WTC11 (cell line): ENCODE results near the gene RGL1. TPM values are rescaled to one million over a fixed set of nuclear protein-coding genes. Genes with fewer than 3 reads are reported as not detected.

Experiments
- ATAC-seq: fragments of 200-7000 bp; cut with Tn5 transposase; 2 replicates; pipeline ENCODE4 v1.10.0; 2021; ENCODE audit warnings: mild to moderate bottlenecking, moderate library complexity
- CTCF ChIA-PET: fragments of 300-600 bp; sonication (Branson Sonifier 250); formaldehyde crosslinking; loops from one replicate; lab custom pipeline; 2021; ENCODE audit warnings: antibody characterized with exemption; lab: Charles Lee
- POLR2A ChIA-PET: fragments of 350-600 bp; sonication (Branson Sonifier 250); formaldehyde crosslinking; loops from one replicate; lab custom pipeline; 2021; ENCODE audit warnings: antibody characterized with exemption; lab: Charles Lee
- DNase-seq: peaks from one replicate; pipeline ENCODE4 v3.0.0; 2021; ENCODE audit warnings: low spot score
- H3K27ac Mint-ChIP-seq: 2 replicates; pipeline ENCODE4 v1.8.0; 2021; ENCODE audit warnings: mixed read lengths
- H3K27me3 Mint-ChIP-seq: 2 replicates; pipeline ENCODE4 v1.8.0; 2021; ENCODE audit warnings: low read depth, mild to moderate bottlenecking, moderate library complexity, mixed read lengths
- H3K36me3 Mint-ChIP-seq: 2 replicates; pipeline ENCODE4 v1.8.0; 2021; ENCODE audit warnings: mixed read lengths
- H3K4me1 Mint-ChIP-seq: 2 replicates; pipeline ENCODE4 v1.8.0; 2022; ENCODE audit warnings: mixed read lengths
- H3K4me3 Mint-ChIP-seq: 2 replicates; pipeline ENCODE4 v1.8.0; 2021; ENCODE audit warnings: mild to moderate bottlenecking, moderate library complexity, mixed read lengths
- H3K9me3 Mint-ChIP-seq: 2 replicates; pipeline ENCODE4 v1.8.0; 2021; ENCODE audit warnings: mixed read lengths
- E2F4 ChIP-seq: sonication (generic); formaldehyde crosslinking; IDR thresholded peaks from 2 replicates; pipeline ENCODE4 v1.8.1; 2022; ENCODE audit warnings: low read depth, mild to moderate bottlenecking, moderate library complexity, missing genetic modification reagents, borderline replicate concordance
- ETV6 ChIP-seq: sonication (generic); formaldehyde crosslinking; IDR thresholded peaks from 2 replicates; pipeline ENCODE4 v1.8.1; 2022; ENCODE audit warnings: mild to moderate bottlenecking, missing genetic modification reagents
- FOXJ3 ChIP-seq: sonication (generic); formaldehyde crosslinking; IDR thresholded peaks from 2 replicates; pipeline ENCODE4 v1.9.0; 2021; ENCODE audit warnings: missing genetic modification reagents, mild to moderate bottlenecking, borderline replicate concordance
- GRHL2 ChIP-seq: fragments of 250-450 bp; sonication (Bioruptor Pico); IDR thresholded peaks from 2 replicates; pipeline ENCODE4 v1.8.0; 2022; ENCODE audit warnings: mild to moderate bottlenecking, moderate library complexity; ENCODE audit not compliant: insufficient replicate concordance, severe bottlenecking
- IRF2 ChIP-seq: sonication (generic); formaldehyde crosslinking; IDR thresholded peaks from 2 replicates; pipeline ENCODE4 v1.8.0; 2022; ENCODE audit warnings: low read depth, missing genetic modification reagents, borderline replicate concordance
- JAZF1 ChIP-seq: fragments of 250-450 bp; sonication (Bioruptor Pico); IDR thresholded peaks from 2 replicates; pipeline ENCODE4 v1.9.0; 2021; ENCODE audit warnings: moderate library complexity, mild to moderate bottlenecking, inconsistent platforms
- MAX ChIP-seq: sonication (generic); formaldehyde crosslinking; IDR thresholded peaks from 2 replicates; pipeline ENCODE4 v1.8.0; 2022; ENCODE audit warnings: mild to moderate bottlenecking, missing genetic modification reagents
- MLX ChIP-seq: sonication (generic); formaldehyde crosslinking; IDR thresholded peaks from 2 replicates; pipeline ENCODE4 v1.8.1; 2023; ENCODE audit warnings: mild to moderate bottlenecking, missing genetic modification reagents, moderate library complexity
- NFATC4 ChIP-seq: fragments of 250-450 bp; sonication (Bioruptor Pico); IDR thresholded peaks from 2 replicates; pipeline ENCODE4 v1.9.0; 2021; ENCODE audit warnings: mild to moderate bottlenecking
- NFE2L1 ChIP-seq: sonication (generic); formaldehyde crosslinking; IDR thresholded peaks from 2 replicates; pipeline ENCODE4 v1.8.1; 2023; ENCODE audit warnings: missing genetic modification reagents
- RELA ChIP-seq: sonication (generic); formaldehyde crosslinking; IDR thresholded peaks from 2 replicates; pipeline ENCODE4 v1.8.1; 2022; ENCODE audit warnings: missing genetic modification reagents, mild to moderate bottlenecking, borderline replicate concordance
- SMAD3 ChIP-seq: sonication (generic); formaldehyde crosslinking; IDR thresholded peaks from 2 replicates; pipeline ENCODE4 v1.8.0; 2022; ENCODE audit warnings: missing genetic modification reagents, mild to moderate bottlenecking, borderline replicate concordance
- USF1 ChIP-seq: sonication (generic); formaldehyde crosslinking; IDR thresholded peaks from 2 replicates; pipeline ENCODE4 v1.8.0; 2022; ENCODE audit warnings: mild to moderate bottlenecking, missing genetic modification reagents
- ZNF671 ChIP-seq: fragments of 250-450 bp; sonication (Bioruptor Pico); IDR thresholded peaks from 2 replicates; pipeline ENCODE4 v1.8.0; 2021; ENCODE audit warnings: mild to moderate bottlenecking
- total RNA-seq: library from RNA; stranded (reverse); gene quantifications from 3 replicates; pipeline ENCODE4 v1.2.3, GENCODE V29; 2021
- TF ChIP-seq, protein P1 (sequence below): sonication (generic); formaldehyde crosslinking; IDR thresholded peaks from 2 replicates; pipeline ENCODE4 v1.8.0; 2022; ENCODE audit warnings: mild to moderate bottlenecking, missing genetic modification reagents
- TF ChIP-seq, protein P2 (sequence below): sonication (generic); formaldehyde crosslinking; IDR thresholded peaks from 2 replicates; pipeline ENCODE4 v1.8.0; 2023; ENCODE audit warnings: missing genetic modification reagents
- TF ChIP-seq, protein P3 (sequence below): fragments of 250-450 bp; sonication (Bioruptor Pico); IDR thresholded peaks from 2 replicates; pipeline ENCODE4 v1.9.0; 2021; ENCODE audit warnings: mild to moderate bottlenecking
- TF ChIP-seq, protein P4 (sequence below): fragments of 250-450 bp; sonication (Bioruptor Pico); IDR thresholded peaks from 2 replicates; pipeline ENCODE4 v1.9.0; 2021; ENCODE audit warnings: moderate library complexity, mild to moderate bottlenecking, inconsistent platforms, borderline replicate concordance
- TF ChIP-seq, protein P5 (sequence below): fragments of 250-450 bp; sonication (Bioruptor Pico); conservative IDR thresholded peaks from 2 replicates; pipeline ENCODE4 v1.9.0; 2021; ENCODE audit warnings: mild to moderate bottlenecking

RGL1 gene
- total RNA-seq, 1 experiment from 2014 or later: 1.5 TPM

GRCh38 chr1:183774938-183775337 lies 30.0 kb upstream of the RGL1 start:
- POLR2A ChIA-PET: no interaction called here
- H3K4me3 Mint-ChIP-seq: no peak overlapping the region
- H3K27ac Mint-ChIP-seq: no peak overlapping the region
- peaks cover 4% of the 10 kb centered on the region for H3K27me3 Mint-ChIP-seq
- no peak for ATAC-seq
- no peak for TF ChIP-seq GRHL2 (CRISPR knock-in tag)
- TF ChIP-seq NFATC4 (CRISPR knock-in tag): no peak
- TF ChIP-seq, all 79 proteins: peak for 0
- CTCF ChIA-PET: no interaction called here
- peaks cover 47% of the 10 kb centered on the region for H3K9me3 Mint-ChIP-seq
- DNase-seq: no peak
- H3K36me3 Mint-ChIP-seq: peaks cover 32% of the 10 kb centered on the region
- peaks cover 4% of the 10 kb centered on the region for H3K4me1 Mint-ChIP-seq

- H3K27ac Mint-ChIP-seq: no peak overlapping the region
- CTCF ChIA-PET: interaction anchor here (0.6 kb wide), 1 partner anchor 1705 kb away, joined by 3 read pairs; no protein-coding TSS in a partner anchor
- no peak overlapping the region for H3K4me3 Mint-ChIP-seq
- DNase-seq (no peak), ATAC-seq (no peak)
- peaks cover 25% of the 10 kb centered on the region for H3K36me3 Mint-ChIP-seq
- POLR2A ChIA-PET: interaction anchor here (1.2 kb wide), 1 partner anchor 10 kb away, joined by 3 read pairs; no protein-coding TSS in a partner anchor
- peaks cover 37% of the 10 kb centered on the region for H3K9me3 Mint-ChIP-seq
- peaks cover 4% of the 10 kb centered on the region for H3K4me1 Mint-ChIP-seq
- TF ChIP-seq NFATC4 (CRISPR knock-in tag): no peak
- peaks cover 4% of the 10 kb centered on the region for H3K27me3 Mint-ChIP-seq
These were observed 28.2 kb upstream of the RGL1 start for GRCh38 chr1:183776731-183777130.

- Mint-ChIP-seq H3K4me1 (peaks cover 4% of the 10 kb centered on the region), H3K36me3 (peaks cover 25% of the 10 kb centered on the region), H3K4me3 (no peak overlapping the region), H3K27ac (no peak overlapping the region), H3K9me3 (peaks cover 34% of the 10 kb centered on the region)
- CTCF ChIA-PET: interaction anchor here (0.6 kb wide), 1 partner anchor 1706 kb away, joined by 3 read pairs; no protein-coding TSS in a partner anchor
- DNase-seq (no peak), ATAC-seq (no peak)
- TF ChIP-seq ZNF671 (CRISPR knock-in tag) (no peak), MLX (no peak), NFE2L1 (no peak), E2F4 (CRISPR knock-in tag) (no peak), JAZF1 (CRISPR knock-in tag) (no peak), ETV6 (CRISPR knock-in tag) (no peak), RELA (CRISPR knock-in tag) (no peak), FOXJ3 (CRISPR knock-in tag) (no peak), MAX (no peak), SMAD3 (CRISPR knock-in tag) (no peak), IRF2 (no peak), USF1 (CRISPR knock-in tag) (no peak)
- TF ChIP-seq, protein P1, sequence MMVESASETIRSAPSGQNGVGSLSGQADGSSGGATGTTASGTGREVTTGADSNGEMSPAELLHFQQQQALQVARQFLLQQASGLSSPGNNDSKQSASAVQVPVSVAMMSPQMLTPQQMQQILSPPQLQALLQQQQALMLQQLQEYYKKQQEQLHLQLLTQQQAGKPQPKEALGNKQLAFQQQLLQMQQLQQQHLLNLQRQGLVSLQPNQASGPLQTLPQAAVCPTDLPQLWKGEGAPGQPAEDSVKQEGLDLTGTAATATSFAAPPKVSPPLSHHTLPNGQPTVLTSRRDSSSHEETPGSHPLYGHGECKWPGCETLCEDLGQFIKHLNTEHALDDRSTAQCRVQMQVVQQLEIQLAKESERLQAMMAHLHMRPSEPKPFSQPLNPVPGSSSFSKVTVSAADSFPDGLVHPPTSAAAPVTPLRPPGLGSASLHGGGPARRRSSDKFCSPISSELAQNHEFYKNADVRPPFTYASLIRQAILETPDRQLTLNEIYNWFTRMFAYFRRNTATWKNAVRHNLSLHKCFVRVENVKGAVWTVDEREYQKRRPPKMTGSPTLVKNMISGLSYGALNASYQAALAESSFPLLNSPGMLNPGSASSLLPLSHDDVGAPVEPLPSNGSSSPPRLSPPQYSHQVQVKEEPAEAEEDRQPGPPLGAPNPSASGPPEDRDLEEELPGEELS: no peak
- TF ChIP-seq, protein P2, sequence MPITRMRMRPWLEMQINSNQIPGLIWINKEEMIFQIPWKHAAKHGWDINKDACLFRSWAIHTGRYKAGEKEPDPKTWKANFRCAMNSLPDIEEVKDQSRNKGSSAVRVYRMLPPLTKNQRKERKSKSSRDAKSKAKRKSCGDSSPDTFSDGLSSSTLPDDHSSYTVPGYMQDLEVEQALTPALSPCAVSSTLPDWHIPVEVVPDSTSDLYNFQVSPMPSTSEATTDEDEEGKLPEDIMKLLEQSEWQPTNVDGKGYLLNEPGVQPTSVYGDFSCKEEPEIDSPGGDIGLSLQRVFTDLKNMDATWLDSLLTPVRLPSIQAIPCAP (CRISPR knock-in tag): no peak
- TF ChIP-seq, protein P3, sequence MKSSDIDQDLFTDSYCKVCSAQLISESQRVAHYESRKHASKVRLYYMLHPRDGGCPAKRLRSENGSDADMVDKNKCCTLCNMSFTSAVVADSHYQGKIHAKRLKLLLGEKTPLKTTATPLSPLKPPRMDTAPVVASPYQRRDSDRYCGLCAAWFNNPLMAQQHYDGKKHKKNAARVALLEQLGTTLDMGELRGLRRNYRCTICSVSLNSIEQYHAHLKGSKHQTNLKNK: no peak
- TF ChIP-seq, protein P4, sequence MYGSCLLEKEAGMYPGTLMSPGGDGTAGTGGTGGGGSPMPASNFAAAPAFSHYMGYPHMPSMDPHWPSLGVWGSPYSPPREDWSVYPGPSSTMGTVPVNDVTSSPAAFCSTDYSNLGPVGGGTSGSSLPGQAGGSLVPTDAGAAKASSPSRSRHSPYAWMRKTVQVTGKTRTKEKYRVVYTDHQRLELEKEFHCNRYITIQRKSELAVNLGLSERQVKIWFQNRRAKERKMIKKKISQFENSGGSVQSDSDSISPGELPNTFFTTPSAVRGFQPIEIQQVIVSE (CRISPR knock-in tag): no peak
- TF ChIP-seq, protein P5, sequence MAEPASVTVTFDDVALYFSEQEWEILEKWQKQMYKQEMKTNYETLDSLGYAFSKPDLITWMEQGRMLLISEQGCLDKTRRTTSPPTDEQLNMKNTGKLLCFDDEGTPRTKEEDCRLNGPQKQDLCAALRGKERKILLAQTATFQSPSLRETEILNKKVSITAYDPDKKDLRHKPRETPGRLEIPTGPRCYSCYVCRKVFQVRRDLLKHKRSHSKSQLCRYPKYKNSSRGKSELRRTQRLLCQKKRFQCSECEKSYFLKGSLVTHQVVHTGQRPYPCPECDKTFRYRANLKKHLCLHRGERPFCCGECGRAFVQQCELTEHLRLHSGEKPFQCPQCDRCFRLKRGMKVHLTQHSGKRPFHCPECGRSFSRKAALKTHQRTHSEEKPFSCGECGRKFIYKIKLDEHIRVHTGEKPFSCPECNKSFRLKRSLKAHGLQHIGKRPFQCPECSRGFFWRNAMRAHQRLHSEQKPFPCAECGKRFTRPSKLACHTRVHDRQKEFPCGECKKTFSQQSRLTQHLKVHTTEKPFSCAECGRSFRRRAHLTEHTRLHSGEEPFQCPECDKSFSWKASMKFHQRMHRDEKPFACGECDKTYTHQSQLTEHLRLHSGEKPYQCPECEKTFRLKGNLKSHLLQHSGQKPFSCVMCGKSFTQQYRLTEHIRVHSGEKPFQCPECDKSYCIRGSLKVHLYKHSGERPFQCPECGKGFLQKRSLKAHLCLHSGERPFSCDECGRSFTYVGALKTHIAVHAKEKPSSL (CRISPR knock-in tag): no peak
- TF ChIP-seq, all 79 proteins: peak for 0
- peaks cover 4% of the 10 kb centered on the region for H3K27me3 Mint-ChIP-seq
- POLR2A ChIA-PET: interaction anchor here (1.2 kb wide), 1 partner anchor 11 kb away, joined by 3 read pairs; no protein-coding TSS in a partner anchor
These were observed 27.6 kb upstream of the RGL1 start for GRCh38 chr1:183777328-183777727.
